Measurements from ENCODE around the gene MROH8.

The MROH8 gene

DNA sequence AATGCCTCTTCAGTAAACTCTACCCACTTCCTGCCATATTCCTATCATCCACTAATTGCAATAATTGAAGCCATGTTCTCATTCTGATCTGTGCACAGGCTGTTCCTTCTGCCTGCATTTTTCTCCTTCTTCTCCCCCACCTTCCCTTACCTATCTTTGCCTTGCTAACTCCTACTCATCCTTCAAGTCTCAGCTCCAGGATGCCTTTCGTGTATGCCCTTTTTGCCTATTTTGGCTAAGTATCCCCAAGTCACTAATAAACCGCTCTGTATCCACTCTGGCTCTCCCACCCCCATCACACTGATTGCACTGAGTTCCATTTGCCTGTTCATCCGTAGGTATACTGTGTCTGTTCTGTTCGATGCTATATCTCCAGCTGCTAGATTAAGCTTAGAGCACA lies 6.5 kb downstream of the MROH8 start:
- H3K36me3 ChIP-seq (ENCODE audit: control insufficient read depth, insufficient read depth, low read length), result no peaks in the 10 kb centered on the region
- H3K27me3 ChIP-seq (replicated peaks; ENCODE audit: control insufficient read depth, insufficient read depth, low read length), result no peaks in the 10 kb centered on the region
- DNase-seq (ENCODE audit: extremely low read depth, insufficient read length), result no peak
- H3K4me3 ChIP-seq (replicated peaks; ENCODE audit: low read depth, low read length), result no peak overlapping the region
- TF ChIP-seq, protein P1, sequence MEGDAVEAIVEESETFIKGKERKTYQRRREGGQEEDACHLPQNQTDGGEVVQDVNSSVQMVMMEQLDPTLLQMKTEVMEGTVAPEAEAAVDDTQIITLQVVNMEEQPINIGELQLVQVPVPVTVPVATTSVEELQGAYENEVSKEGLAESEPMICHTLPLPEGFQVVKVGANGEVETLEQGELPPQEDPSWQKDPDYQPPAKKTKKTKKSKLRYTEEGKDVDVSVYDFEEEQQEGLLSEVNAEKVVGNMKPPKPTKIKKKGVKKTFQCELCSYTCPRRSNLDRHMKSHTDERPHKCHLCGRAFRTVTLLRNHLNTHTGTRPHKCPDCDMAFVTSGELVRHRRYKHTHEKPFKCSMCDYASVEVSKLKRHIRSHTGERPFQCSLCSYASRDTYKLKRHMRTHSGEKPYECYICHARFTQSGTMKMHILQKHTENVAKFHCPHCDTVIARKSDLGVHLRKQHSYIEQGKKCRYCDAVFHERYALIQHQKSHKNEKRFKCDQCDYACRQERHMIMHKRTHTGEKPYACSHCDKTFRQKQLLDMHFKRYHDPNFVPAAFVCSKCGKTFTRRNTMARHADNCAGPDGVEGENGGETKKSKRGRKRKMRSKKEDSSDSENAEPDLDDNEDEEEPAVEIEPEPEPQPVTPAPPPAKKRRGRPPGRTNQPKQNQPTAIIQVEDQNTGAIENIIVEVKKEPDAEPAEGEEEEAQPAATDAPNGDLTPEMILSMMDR (IDR thresholded peaks at IDR 0.05; ENCODE audit: insufficient read depth, low read length, poor library complexity, severe bottlenecking), result no peak

DNA sequence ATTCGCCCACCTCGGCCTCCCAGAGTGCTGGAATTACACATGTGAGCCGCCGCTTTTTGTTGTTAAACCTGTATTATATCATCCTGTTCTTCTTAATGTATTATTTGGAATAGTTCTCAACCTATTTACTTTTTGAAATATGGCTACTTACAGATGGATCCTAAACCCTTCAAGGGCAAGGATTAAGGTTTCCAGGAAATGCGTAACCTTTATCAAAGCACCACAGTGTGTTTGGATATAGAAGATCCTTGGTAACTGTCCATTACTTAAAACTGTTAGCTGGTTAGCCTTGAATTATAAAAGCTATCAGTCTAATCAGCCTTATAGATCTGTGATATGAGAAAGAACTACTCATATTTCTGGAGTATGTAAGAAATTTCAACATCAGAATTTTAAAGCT lies 12.5 kb downstream of the MROH8 start:
- Histone ChIP-seq H3K4me3 (replicated peaks; ENCODE audit: low read depth, low read length) (no peak overlapping the region), H3K36me3 (ENCODE audit: control insufficient read depth, insufficient read depth, low read length) (no peaks in the 10 kb centered on the region), H3K27me3 (replicated peaks; ENCODE audit: control insufficient read depth, insufficient read depth, low read length) (no peaks in the 10 kb centered on the region)
- TF ChIP-seq, protein P1 (IDR thresholded peaks at IDR 0.05; ENCODE audit: insufficient read depth, low read length, poor library complexity, severe bottlenecking), result no peak
- no peak for DNase-seq (ENCODE audit: extremely low read depth, insufficient read length)

- Histone ChIP-seq H3K4me3 (replicated peaks; ENCODE audit: low read depth, low read length) (no peak overlapping the region), H3K36me3 (ENCODE audit: control insufficient read depth, insufficient read depth, low read length) (no peaks in the 10 kb centered on the region), H3K27me3 (replicated peaks; ENCODE audit: control insufficient read depth, insufficient read depth, low read length) (no peaks in the 10 kb centered on the region)
- TF ChIP-seq, protein P1 (IDR thresholded peaks at IDR 0.05; ENCODE audit: insufficient read depth, low read length, poor library complexity, severe bottlenecking), result no peak
- no peak for DNase-seq (ENCODE audit: extremely low read depth, insufficient read length)
Measured at GRCh38 chr20:37165031-37165430, 14.3 kb downstream of the MROH8 start.

GRCh38 chr20:37163832-37164554 lies 15.4 kb downstream of the MROH8 start:
- TF ChIP-seq, protein P1 (IDR thresholded peaks at IDR 0.05; ENCODE audit: insufficient read depth, low read length, poor library complexity, severe bottlenecking), result no peak
- Histone ChIP-seq H3K36me3 (ENCODE audit: control insufficient read depth, insufficient read depth, low read length) (no peaks in the 10 kb centered on the region), H3K27me3 (replicated peaks; ENCODE audit: control insufficient read depth, insufficient read depth, low read length) (no peaks in the 10 kb centered on the region), H3K4me3 (replicated peaks; ENCODE audit: low read depth, low read length) (no peak overlapping the region)
- DNase-seq (ENCODE audit: extremely low read depth, insufficient read length), result no peak

- no peaks in the 10 kb centered on the region for H3K36me3 ChIP-seq (ENCODE audit: control insufficient read depth, insufficient read depth, low read length)
- no peaks in the 10 kb centered on the region for H3K27me3 ChIP-seq (replicated peaks; ENCODE audit: control insufficient read depth, insufficient read depth, low read length)
- TF ChIP-seq, protein P1 (IDR thresholded peaks at IDR 0.05; ENCODE audit: insufficient read depth, low read length, poor library complexity, severe bottlenecking), result no peak
- no peak overlapping the region for H3K4me3 ChIP-seq (replicated peaks; ENCODE audit: low read depth, low read length)
- DNase-seq (ENCODE audit: extremely low read depth, insufficient read length), result no peak
Measured at GRCh38 chr20:37162646-37163045, 16.7 kb downstream of the MROH8 start.
